H7 (cell line): Measurements from ENCODE around the gene HECTD2. TPM values are rescaled to one million over a fixed set of nuclear protein-coding genes. Genes with fewer than 3 reads are reported as not detected.
"Not testable (repeated sequence)": the region's sequence is repeated elsewhere in the genome, so short reads cannot be mapped to it uniquely, and the experiment has no call there.

Experiments used
- DNase-seq: peaks from one replicate; pipeline ENCODE4 v3.0.0; 2012
- H3K27me3 ChIP-seq: 2 replicates; pipeline ENCODE4 v1.6.0; 2011; ENCODE audit warnings: mild to moderate bottlenecking, low read length; ENCODE audit not compliant: control insufficient read depth, insufficient read depth
- H3K36me3 ChIP-seq: replicated peaks from 2 replicates; pipeline ENCODE4 v1.5.1; 2011; ENCODE audit warnings: low read length; ENCODE audit not compliant: control insufficient read depth, insufficient read depth
- H3K4me3 ChIP-seq: 2 replicates; pipeline ENCODE4 v1.5.1; 2011; ENCODE audit warnings: low read depth, mild to moderate bottlenecking, control low read depth, low read length, moderate library complexity; ENCODE audit not compliant: insufficient read depth
- total RNA-seq: library from RNA; depleted of rRNA; stranded (reverse); fragments of >200 nt; shearing (Covaris generic); gene quantifications from 2 replicates; pipeline ENCODE4 v1.2.3, GENCODE V29; 2014; rRNA removed

The HECTD2 gene
- total RNA-seq, 1 experiment from 2014 or later = 9.3 TPM

- Histone ChIP-seq H3K27me3 (no peaks in the 10 kb centered on the region), H3K36me3 (no peaks in the 10 kb centered on the region), H3K4me3 (no peak overlapping the region)
- peak; percentile 44 for DNase-seq
These were observed 142.3 kb downstream of the HECTD2 start for GRCh38 chr10:91552274-91553095.

GRCh38 chr10:91555455-91555854, 145.3 kb downstream of the HECTD2 start:
- no peaks in the 10 kb centered on the region for H3K27me3 ChIP-seq
- H3K4me3 ChIP-seq = no peak overlapping the region
- no peaks in the 10 kb centered on the region for H3K36me3 ChIP-seq
- DNase-seq = no peak

GRCh38 chr10:91556691-91557566, 146.8 kb downstream of the HECTD2 start:
- H3K4me3 ChIP-seq = no peak overlapping the region
- DNase-seq = no peak
- no peaks in the 10 kb centered on the region for H3K27me3 ChIP-seq
- no peaks in the 10 kb centered on the region for H3K36me3 ChIP-seq

- H3K4me3 ChIP-seq = no peak overlapping the region
- no peaks in the 10 kb centered on the region for H3K27me3 ChIP-seq
- DNase-seq = no peak
- H3K36me3 ChIP-seq = no peaks in the 10 kb centered on the region
These were observed 147.5 kb downstream of the HECTD2 start for GRCh38 chr10:91557651-91558111.

- DNase-seq = no peak
- H3K4me3 ChIP-seq = no peak overlapping the region
- no peaks in the 10 kb centered on the region for H3K27me3 ChIP-seq
- H3K36me3 ChIP-seq = no peaks in the 10 kb centered on the region
These were observed 148.3 kb downstream of the HECTD2 start for GRCh38 chr10:91558473-91558872.

- Histone ChIP-seq H3K27me3 (no peaks in the 10 kb centered on the region), H3K36me3 (no peaks in the 10 kb centered on the region), H3K4me3 (no peak overlapping the region)
- no peak for DNase-seq
These were observed 149.0 kb downstream of the HECTD2 start for GRCh38 chr10:91559169-91559568.

GRCh38 chr10:91559750-91560149, 149.6 kb downstream of the HECTD2 start:
- no peaks in the 10 kb centered on the region for H3K27me3 ChIP-seq
- DNase-seq = no peak
- H3K4me3 ChIP-seq = no peak overlapping the region
- H3K36me3 ChIP-seq = no peaks in the 10 kb centered on the region

GRCh38 chr10:91560827-91561226, 150.7 kb downstream of the HECTD2 start:
- not testable (repeated sequence) for DNase-seq

GRCh38 chr10:91562839-91563581, 152.9 kb downstream of the HECTD2 start:
- no peak for DNase-seq
- Histone ChIP-seq H3K27me3 (no peaks in the 10 kb centered on the region), H3K4me3 (no peak overlapping the region), H3K36me3 (no peaks in the 10 kb centered on the region)

More at GRCh38 chr10:91560827-91561226, 150.7 kb downstream of the HECTD2 start:
- H3K36me3 ChIP-seq, H3K4me3 ChIP-seq, H3K27me3 ChIP-seq: not testable (repeated sequence)

GRCh38 chr10:91564026-91564425, 153.9 kb downstream of the HECTD2 start:
- Histone ChIP-seq H3K36me3 (no peaks in the 10 kb centered on the region), H3K4me3 (no peak overlapping the region), H3K27me3 (no peaks in the 10 kb centered on the region)
- no peak for DNase-seq

Other genes starting within 250 kb of the HECTD2 start
- gene PCGF5, start 189.7 kb upstream of the HECTD2 start, total RNA-seq = 4.8 TPM in 2 replicates
- 0.31 and 0.63 TPM in 2 replicates for gene PPP1R3C, start 222.7 kb downstream of the HECTD2 start, total RNA-seq